Germinal center (tissue), 1 donor: ENCODE data around the gene RPP30.
A peak's percentile ranks its signal among the peaks of the same experiment; 100 is the strongest.

Experiments
- DNase-seq: peaks from one replicate; pipeline ENCODE4 v3.0.0; 2012; ENCODE audit warnings: mixed read lengths, low spot score

The RPP30 gene

GRCh38 chr10:90871766-90872647 is at the start of gene RPP30:
Gene RPP30 (plus strand): TSS chr10:90871974. CDS start chr10:90871987, 13 bp downstream.
- DNase-seq = peak; percentile 89

- no peak for DNase-seq
These were observed 49.3 kb upstream of the RPP30 start for GRCh38 chr10:90822508-90822907.

GRCh38 chr10:90832111-90832510 is 39.7 kb upstream of the RPP30 start:
- no peak for DNase-seq

GRCh38 chr10:90834326-90834725 is 37.4 kb upstream of the RPP30 start:
- DNase-seq = no peak

- DNase-seq = no peak
These were observed 34.3 kb upstream of the RPP30 start for GRCh38 chr10:90837486-90837885.

GRCh38 chr10:90842725-90843124 is 29.0 kb upstream of the RPP30 start:
- DNase-seq = no peak

- no peak for DNase-seq
These were observed 26.0 kb upstream of the RPP30 start for GRCh38 chr10:90845726-90846125.

- no peak for DNase-seq
These were observed 25.0 kb upstream of the RPP30 start for GRCh38 chr10:90846746-90847145.

- DNase-seq = no peak
These were observed 24.3 kb upstream of the RPP30 start for GRCh38 chr10:90847436-90847835.

- DNase-seq = no peak
These were observed 21.6 kb upstream of the RPP30 start for GRCh38 chr10:90849956-90850749.

- no peak for DNase-seq
These were observed 16.6 kb upstream of the RPP30 start for GRCh38 chr10:90855126-90855525.

- no peak for DNase-seq
These were observed 15.5 kb upstream of the RPP30 start for GRCh38 chr10:90856261-90856660.

GRCh38 chr10:90856964-90857634 is 14.7 kb upstream of the RPP30 start:
- DNase-seq = no peak

- peak; percentile 80 for DNase-seq
These were observed 13.9 kb upstream of the RPP30 start, which contains the start of gene HTR7 for GRCh38 chr10:90857635-90858460. Gene HTR7 (minus strand): TSS chr10:90858039. CDS start chr10:90857671, 368 bp downstream.

GRCh38 chr10:90858461-90858968 is 13.3 kb upstream of the RPP30 start:
- DNase-seq = no peak

- DNase-seq = no peak
These were observed 12.4 kb upstream of the RPP30 start for GRCh38 chr10:90859321-90859751.

- DNase-seq = no peak
These were observed 11.0 kb upstream of the RPP30 start for GRCh38 chr10:90860790-90861189.

- peak; percentile 19 for DNase-seq
These were observed 8.8 kb upstream of the RPP30 start for GRCh38 chr10:90862908-90863514.

- no peak for DNase-seq
These were observed 6.4 kb upstream of the RPP30 start for GRCh38 chr10:90865401-90865800.

- DNase-seq = no peak
These were observed 5.7 kb upstream of the RPP30 start for GRCh38 chr10:90866050-90866598.
